GM18526 (cell line): ENCODE data around the gene ANKLE1.

Source experiments
- POLR2A ChIP-seq: IDR thresholded peaks from 3 replicates; pipeline ENCODE4 v1.6.1; 2011; ENCODE audit not compliant: insufficient read length; ENCODE audit errors: extremely low read depth

ANKLE1 gene, protein sequence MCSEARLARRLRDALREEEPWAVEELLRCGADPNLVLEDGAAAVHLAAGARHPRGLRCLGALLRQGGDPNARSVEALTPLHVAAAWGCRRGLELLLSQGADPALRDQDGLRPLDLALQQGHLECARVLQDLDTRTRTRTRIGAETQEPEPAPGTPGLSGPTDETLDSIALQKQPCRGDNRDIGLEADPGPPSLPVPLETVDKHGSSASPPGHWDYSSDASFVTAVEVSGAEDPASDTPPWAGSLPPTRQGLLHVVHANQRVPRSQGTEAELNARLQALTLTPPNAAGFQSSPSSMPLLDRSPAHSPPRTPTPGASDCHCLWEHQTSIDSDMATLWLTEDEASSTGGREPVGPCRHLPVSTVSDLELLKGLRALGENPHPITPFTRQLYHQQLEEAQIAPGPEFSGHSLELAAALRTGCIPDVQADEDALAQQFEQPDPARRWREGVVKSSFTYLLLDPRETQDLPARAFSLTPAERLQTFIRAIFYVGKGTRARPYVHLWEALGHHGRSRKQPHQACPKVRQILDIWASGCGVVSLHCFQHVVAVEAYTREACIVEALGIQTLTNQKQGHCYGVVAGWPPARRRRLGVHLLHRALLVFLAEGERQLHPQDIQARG

GRCh38 chr19:17281391-17282304 is at the start of gene ANKLE1:
TSS of gene ANKLE1 (plus strand) at chr19:17281901. CDS start at chr19:17281921, 20 bp downstream.
- TF ChIP-seq POLR2A: peak; percentile 60

- TF ChIP-seq POLR2A: no peak
Observed at GRCh38 chr19:17232258-17232657, 49.4 kb upstream of the ANKLE1 start.

GRCh38 chr19:17234911-17235299 is 46.8 kb upstream of the ANKLE1 start:
- no peak for TF ChIP-seq POLR2A

- TF ChIP-seq POLR2A: peak; percentile 17
Observed at GRCh38 chr19:17235300-17235970, 46.3 kb upstream of the ANKLE1 start.

GRCh38 chr19:17235971-17236777 is 45.5 kb upstream of the ANKLE1 start:
- TF ChIP-seq POLR2A: peak; percentile 3

GRCh38 chr19:17236811-17237543 is 44.7 kb upstream of the ANKLE1 start:
- TF ChIP-seq POLR2A: no peak

DNA sequence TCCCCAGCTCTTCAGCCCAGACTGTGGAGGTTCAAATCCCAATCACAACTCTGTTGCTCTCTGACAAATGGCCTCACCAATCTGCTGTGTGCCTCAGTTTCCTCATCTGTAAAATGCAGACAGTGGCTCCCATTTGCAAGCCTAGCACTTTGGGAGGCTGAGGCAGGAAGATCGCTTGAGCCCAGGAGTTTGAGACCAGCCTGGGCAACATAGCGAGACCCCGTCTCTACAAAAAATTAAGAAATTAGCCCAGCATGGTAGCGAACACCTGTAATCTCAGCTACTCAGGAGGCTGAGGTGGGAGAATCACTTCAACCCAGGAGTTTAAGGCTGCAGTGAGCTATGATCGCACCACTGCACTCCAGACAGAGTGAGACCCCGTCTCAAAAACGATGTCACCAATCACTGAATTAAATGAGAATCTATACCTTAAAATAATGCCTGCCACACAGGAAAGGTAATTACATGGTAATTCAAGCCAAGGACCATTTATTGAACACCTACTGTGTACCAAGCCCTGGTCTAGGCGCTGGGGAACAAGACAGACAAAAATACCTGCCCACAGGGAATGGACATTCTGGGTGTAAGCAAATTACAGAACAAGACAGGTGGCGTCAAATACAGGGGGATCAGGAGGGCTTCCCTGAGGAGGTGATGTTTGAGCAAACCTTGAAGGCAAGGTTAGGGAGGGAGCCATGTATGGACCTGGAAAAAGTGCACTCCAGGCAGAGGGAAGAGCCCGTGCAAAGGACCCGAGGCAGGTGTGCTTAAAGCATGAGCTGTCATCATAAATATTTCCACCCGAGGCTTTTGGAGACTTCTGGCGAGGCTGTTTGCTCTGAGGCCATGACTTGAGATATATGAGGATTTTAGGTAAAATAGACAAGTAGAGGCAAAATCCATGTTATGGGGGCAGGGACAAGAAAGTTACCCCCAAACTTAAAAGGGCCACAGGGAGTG is 43.7 kb upstream of the ANKLE1 start:
- TF ChIP-seq POLR2A: no peak

DNA sequence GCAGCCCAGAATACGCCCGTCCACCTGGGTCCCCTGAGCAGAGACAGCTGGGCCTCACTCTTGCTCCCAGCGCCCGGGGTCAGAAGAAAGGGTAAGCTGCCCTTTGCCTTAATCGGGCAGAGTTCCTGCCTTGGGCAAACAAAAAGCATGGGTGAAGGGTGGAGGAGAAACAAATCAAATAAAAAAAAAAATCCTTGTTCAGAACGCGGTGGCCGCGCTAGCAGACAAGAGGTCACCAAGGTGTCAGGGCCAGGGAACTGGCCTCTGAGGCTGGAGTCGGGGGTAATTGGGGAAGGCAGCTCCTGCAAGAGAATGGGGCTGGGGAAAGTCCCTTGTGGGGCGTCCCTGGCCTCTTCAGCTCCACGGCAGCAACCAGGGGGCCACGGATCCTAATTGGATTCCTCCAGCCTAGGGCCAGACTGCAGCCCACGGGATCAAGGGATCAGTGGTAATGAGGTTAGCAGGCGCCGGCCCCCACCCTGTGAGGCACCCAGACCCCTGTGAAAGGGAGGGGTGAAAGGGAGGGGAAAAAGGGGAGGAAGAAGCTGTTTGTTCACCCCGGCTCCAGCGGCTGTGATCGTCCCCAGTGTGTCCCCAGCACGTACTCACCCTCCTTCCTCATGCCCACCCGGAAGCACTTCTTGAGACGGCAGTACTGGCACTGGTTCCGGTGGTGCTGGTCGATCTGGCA is 41.5 kb upstream of the ANKLE1 start:
- no peak for TF ChIP-seq POLR2A

- TF ChIP-seq POLR2A: no peak
Observed at GRCh38 chr19:17240826-17241399, 40.8 kb upstream of the ANKLE1 start.

DNA sequence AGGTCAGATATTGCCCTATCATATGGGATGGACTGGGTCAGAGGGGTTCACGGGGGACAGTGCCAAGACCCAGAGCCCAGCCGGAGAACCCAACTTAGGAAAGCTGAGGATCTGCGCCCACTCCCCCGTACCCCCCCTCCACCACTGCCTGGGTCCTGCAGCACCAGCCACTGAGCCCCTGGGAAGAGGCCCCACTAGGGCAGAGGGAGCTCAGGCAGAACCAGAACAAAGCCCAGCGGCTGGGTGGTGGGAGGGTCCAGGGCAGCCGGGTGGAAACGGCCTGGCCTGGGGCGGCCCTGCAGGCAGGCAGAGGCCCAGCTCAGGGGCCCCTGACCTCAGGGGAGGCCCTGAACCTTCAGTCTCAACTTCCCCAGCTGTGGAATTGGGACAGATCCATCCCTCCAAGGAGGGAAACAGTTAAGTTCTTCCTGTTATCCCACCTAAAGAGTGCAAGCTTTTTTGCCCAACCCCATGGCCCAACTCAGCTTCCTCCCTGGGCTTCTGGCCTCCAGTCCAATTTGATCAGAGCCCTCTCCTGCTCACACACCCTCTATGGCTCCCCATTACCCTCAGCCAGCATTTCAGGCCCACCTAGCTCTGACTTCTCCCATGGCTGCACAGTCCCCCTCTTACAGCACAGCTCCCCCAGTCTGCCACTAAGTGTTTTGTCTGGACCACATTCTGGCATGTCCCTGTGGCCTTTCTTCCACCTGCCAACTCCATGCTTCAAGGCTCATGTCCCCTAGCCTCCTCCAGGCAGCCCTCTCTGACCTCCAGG is 39.1 kb upstream of the ANKLE1 start:
- TF ChIP-seq POLR2A: no peak

- TF ChIP-seq POLR2A: no peak
Observed at GRCh38 chr19:17243211-17243829, 38.4 kb upstream of the ANKLE1 start.
